ENCODE measurements around the gene C2CD4A.

- TF ChIP-seq, protein P1, sequence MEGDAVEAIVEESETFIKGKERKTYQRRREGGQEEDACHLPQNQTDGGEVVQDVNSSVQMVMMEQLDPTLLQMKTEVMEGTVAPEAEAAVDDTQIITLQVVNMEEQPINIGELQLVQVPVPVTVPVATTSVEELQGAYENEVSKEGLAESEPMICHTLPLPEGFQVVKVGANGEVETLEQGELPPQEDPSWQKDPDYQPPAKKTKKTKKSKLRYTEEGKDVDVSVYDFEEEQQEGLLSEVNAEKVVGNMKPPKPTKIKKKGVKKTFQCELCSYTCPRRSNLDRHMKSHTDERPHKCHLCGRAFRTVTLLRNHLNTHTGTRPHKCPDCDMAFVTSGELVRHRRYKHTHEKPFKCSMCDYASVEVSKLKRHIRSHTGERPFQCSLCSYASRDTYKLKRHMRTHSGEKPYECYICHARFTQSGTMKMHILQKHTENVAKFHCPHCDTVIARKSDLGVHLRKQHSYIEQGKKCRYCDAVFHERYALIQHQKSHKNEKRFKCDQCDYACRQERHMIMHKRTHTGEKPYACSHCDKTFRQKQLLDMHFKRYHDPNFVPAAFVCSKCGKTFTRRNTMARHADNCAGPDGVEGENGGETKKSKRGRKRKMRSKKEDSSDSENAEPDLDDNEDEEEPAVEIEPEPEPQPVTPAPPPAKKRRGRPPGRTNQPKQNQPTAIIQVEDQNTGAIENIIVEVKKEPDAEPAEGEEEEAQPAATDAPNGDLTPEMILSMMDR (IDR thresholded peaks at IDR 0.05), result no peak
- TF ChIP-seq EP300 (IDR thresholded peaks at IDR 0.05), result no peak
- TF ChIP-seq POLR2AphosphoS5 (IDR thresholded peaks at IDR 0.05), result no peak
These were observed 16.7 kb upstream of the C2CD4A start for GRCh38 chr15:62050115-62050514.

Measured in gastroesophageal sphincter (tissue), 3 donors.